ENCODE measurements around the gene PACSIN1.

The PACSIN1 gene

GRCh38 chr6:34546551-34547321 is 80.9 kb downstream of the PACSIN1 start:
- TF ChIP-seq CTCF (IDR thresholded peaks at IDR 0.05; ENCODE audit: low read depth, low read length) = no peak
- H3K9me3 ChIP-seq (ENCODE audit: severe bottlenecking) = no peaks in the 10 kb centered on the region
- DNase-seq = no peak

GRCh38 chr6:34547701-34548644 is 82.1 kb downstream of the PACSIN1 start:
- no peak for TF ChIP-seq CTCF (IDR thresholded peaks at IDR 0.05; ENCODE audit: low read depth, low read length)
- no peak overlapping the region for H3K4me3 ChIP-seq (ENCODE audit: low read depth, low read length)
- no peaks in the 10 kb centered on the region for H3K27me3 ChIP-seq (ENCODE audit: insufficient read depth, low read depth, severe bottlenecking)
- DNase-seq = no peak
- H3K9me3 ChIP-seq (ENCODE audit: severe bottlenecking) = no peaks in the 10 kb centered on the region
- H3K27ac ChIP-seq = peak overlapping the region; percentile 83
- no peaks in the 10 kb centered on the region for H3K36me3 ChIP-seq

More at GRCh38 chr6:34546551-34547321, 80.9 kb downstream of the PACSIN1 start:
- H3K27ac ChIP-seq = peak overlapping the region; percentile 51; the same call in 1 of the 2 replicates
- H3K27me3 ChIP-seq (ENCODE audit: insufficient read depth, low read depth, severe bottlenecking) = no peaks in the 10 kb centered on the region
- H3K4me3 ChIP-seq (ENCODE audit: low read depth, low read length) = no peak overlapping the region
- H3K36me3 ChIP-seq = no peaks in the 10 kb centered on the region

- H3K27ac ChIP-seq = peak overlapping the region; percentile 83
- no peaks in the 10 kb centered on the region for H3K36me3 ChIP-seq
- H3K27me3 ChIP-seq (ENCODE audit: insufficient read depth, low read depth, severe bottlenecking) = no peaks in the 10 kb centered on the region
- TF ChIP-seq CTCF (IDR thresholded peaks at IDR 0.05; ENCODE audit: low read depth, low read length) = no peak
- H3K9me3 ChIP-seq (ENCODE audit: severe bottlenecking) = no peaks in the 10 kb centered on the region
- no peak overlapping the region for H3K4me3 ChIP-seq (ENCODE audit: low read depth, low read length)
- peak; percentile 98 for DNase-seq
Observed at GRCh38 chr6:34549026-34549803, 83.3 kb downstream of the PACSIN1 start.

GRCh38 chr6:34549804-34550202 is 83.9 kb downstream of the PACSIN1 start:
- Histone ChIP-seq H3K27ac (peak overlapping the region; percentile 83), H3K4me3 (ENCODE audit: low read depth, low read length) (no peak overlapping the region), H3K36me3 (no peaks in the 10 kb centered on the region), H3K27me3 (ENCODE audit: insufficient read depth, low read depth, severe bottlenecking) (no peaks in the 10 kb centered on the region), H3K9me3 (ENCODE audit: severe bottlenecking) (no peaks in the 10 kb centered on the region)
- no peak for DNase-seq
- TF ChIP-seq CTCF (IDR thresholded peaks at IDR 0.05; ENCODE audit: low read depth, low read length) = no peak

GRCh38 chr6:34551720-34552119 is 85.8 kb downstream of the PACSIN1 start:
- no peaks in the 10 kb centered on the region for H3K36me3 ChIP-seq
- no peaks in the 10 kb centered on the region for H3K9me3 ChIP-seq (ENCODE audit: severe bottlenecking)
- no peak for TF ChIP-seq CTCF (IDR thresholded peaks at IDR 0.05; ENCODE audit: low read depth, low read length)
- no peak for DNase-seq
- H3K27ac ChIP-seq = no peak overlapping the region
- H3K4me3 ChIP-seq (ENCODE audit: low read depth, low read length) = no peak overlapping the region
- no peaks in the 10 kb centered on the region for H3K27me3 ChIP-seq (ENCODE audit: insufficient read depth, low read depth, severe bottlenecking)
